GM21576 (cell line): ENCODE data around the gene PRCP.
"Not testable (repeated sequence)": the region's sequence is repeated elsewhere in the genome, so short reads cannot be mapped to it uniquely, and the experiment has no call there.

Experiments used
- ATAC-seq: cut with Tn5 transposase; IDR thresholded peaks from one replicate; pipeline ENCODE4 v1.9.1; 2021; ENCODE audit warnings: mild to moderate bottlenecking, moderate library complexity; ENCODE audit not compliant: unreplicated experiment

PRCP gene

DNA sequence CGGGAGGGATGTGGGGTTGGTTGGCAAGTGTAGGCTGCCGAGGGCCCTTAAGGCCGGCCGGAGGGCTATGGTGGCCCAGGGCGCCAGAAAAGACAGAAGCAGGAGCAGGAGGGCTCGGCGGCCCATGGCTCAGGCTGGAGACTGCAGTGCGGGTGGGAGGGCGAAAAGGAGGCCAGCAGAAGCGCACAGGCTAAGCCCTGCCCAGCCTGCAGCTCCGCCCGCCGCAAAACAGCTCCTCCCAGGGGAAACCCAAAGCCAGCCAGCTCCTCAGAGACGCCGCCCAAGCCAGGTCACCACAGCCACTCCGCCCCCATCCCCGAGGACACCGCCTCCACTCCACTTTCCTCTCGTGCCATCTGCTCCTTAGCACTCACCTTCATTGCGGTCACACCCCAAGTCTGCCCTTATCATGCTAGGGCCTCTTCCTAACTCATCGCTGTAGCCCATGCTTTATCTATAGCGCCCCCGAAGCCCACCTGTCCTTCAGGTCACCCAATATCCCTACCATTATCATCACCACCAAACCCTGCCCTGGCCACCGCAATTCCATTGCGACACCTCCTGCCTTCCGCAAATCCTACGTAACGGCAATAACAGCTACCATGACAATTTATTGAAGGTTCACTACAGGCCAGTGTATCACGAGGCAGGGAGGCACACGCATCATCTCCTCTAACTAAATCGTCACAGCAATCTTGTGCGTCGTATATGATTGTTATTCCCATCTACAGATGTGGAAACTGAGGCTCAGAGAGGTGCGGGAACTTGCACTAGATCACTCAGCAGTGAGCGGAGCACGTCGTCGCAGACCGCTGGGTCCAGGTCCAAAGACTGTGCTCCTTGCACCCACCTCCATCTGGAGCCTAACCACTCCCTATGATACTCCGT is at the start of gene PRCP:
Gene PRCP, minus strand, starts transcription at position 154 of the 888 bp plus-strand sequence. Its CDS starts 28 bp downstream, at position 126.
- peak; percentile 81 for ATAC-seq

DNA sequence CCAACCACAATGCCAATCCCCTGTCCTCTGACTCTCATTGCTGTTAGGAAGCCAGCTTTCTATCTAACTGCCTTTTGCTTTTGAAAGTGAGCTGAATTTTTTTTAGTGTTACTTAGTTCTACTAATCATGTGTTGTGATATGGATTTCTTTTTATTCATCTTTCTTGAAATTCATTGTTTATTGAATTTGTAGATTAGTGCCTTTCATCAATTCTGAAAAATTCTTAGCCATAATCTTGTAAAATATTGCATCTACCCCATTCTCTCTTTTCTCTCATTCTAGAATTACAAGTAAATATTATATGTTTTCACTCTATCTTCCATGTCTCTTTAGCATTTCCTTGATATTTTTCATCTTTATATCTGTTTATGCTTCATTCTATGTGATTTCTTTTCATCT is 49.1 kb upstream of the PRCP start:
- ATAC-seq, result no peak

DNA sequence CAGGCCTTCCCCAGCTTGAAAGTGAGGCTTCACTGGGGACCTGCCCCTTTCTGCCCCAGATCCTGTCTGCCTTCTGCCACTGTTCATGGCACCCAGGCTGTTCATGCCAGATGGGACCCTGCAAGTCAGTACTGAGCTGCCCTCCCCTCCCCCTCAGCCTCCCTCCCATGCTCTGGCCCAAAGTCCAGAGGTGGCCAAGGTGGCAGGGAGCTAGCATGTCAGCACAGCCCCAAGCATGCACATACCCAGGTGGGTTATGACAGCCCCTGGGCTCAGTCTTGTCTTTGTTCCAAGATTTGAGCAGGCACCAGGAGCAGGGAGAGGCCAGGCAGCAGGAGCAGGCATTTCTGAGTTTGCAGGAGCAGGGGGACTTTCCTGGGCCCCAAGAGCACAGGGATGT is 45.5 kb upstream of the PRCP start:
- no peak for ATAC-seq

DNA sequence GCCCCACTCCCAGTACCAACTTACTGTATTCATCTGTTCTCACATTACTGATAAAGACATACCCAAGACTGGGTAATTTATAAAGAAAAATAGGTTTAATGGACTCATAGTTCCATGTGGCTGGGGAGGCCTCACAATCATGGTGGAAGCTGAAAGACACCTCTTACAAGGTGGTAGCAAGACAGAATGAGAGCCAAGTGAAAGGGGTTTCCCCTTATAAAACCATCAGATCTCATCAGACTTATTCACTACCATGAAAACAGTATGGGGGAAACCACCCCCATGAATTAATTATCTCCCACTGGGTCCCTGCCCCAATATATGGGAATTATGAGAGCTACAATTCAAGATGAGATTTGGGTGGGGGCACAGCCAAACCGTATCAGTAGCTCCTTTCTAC is 44.8 kb upstream of the PRCP start:
- not testable (repeated sequence) for ATAC-seq

DNA sequence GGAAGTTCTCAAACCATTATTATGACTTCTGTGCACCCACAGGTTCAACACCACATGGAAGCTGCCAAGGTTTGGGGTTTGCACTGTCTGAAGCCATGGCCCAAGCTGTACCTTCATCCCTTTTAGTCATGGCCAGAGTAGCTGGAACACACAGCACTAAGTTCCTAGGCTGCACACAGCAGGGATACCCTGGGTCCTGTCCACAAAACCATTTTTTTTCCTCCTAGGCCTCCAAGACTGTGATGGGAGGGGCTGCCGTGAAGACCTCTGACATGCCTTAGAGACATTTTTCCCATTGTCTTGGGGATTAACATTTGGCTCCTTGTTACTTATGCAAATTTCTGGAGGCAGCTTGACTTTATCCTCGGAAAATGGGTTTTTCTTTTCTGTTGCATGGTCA is 44.0 kb upstream of the PRCP start:
- ATAC-seq, result no peak

DNA sequence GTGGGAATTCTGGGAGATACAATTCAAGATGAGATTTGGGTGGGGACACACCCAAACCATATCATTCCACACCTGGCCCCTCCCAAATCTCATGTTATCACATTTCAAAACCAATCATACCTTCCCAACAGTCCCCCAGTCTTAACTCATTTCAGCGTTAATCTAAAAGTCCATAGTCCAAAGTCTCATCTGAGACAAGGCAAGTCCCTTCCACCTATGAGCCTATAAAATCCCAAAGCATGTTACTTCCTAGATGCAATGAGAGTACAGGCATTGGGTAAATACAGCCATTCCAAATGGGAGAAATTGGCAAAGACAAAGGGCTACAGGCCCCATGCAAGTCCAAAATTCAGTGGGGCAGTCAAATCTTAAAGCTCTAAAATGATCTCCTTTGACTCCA is 43.2 kb upstream of the PRCP start:
- ATAC-seq, result not testable (repeated sequence)

DNA sequence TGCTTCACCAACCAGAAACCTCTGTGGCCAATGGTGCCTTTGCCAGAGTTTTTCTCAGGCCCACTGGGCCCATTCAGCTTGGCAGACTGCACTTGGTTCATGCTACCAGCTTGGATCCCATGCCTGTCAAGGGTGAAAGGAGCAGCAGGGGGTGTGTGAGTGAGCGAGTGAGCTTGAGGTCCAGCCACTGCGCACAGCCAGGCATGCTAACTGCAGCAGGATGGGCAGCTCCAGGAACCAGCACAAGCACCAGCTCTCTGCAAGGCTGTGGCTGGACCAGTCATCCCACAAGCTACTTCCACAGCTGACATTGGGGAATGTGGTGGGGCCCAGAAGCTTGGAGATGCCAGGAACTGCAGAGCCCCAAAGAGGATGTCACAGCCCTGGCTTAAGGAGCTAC is 42.1 kb upstream of the PRCP start:
- no peak for ATAC-seq

DNA sequence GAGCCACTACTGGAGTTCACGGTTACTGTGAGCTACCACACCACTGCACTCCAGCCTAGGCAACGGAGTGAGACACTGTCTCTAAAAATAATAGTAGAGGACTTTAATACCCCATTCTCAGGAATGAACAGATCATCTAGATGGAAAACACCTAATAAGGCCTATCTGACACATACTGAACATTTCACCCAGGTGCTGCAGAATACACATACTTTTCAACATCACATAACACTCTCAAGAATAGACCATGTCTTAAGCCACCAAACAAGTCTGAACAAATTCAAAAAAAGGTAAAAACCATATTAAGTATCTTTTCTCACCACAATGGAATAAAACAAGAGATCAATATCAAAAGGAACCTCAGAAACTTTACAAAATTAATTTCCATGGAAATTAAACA is 39.2 kb upstream of the PRCP start:
- no peak for ATAC-seq

DNA sequence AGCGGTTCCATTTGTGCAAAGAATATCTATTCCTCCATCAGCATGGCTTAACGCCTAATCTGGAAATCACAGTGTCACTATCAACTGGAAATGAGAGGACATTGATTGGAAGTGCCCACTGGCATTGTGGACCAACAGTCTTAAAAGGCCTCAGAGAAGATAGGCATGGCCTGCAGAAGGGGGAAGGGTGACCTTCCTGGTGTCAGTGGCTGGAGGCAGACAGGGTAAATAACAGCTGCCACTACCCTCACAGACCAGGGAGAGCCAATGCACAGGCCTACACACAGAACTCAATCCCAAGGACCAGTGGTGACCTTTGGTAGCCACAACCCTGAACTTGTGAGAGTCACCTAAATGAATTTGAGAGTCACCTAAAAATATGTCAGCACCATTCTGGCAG is 37.3 kb upstream of the PRCP start:
- ATAC-seq, result no peak

DNA sequence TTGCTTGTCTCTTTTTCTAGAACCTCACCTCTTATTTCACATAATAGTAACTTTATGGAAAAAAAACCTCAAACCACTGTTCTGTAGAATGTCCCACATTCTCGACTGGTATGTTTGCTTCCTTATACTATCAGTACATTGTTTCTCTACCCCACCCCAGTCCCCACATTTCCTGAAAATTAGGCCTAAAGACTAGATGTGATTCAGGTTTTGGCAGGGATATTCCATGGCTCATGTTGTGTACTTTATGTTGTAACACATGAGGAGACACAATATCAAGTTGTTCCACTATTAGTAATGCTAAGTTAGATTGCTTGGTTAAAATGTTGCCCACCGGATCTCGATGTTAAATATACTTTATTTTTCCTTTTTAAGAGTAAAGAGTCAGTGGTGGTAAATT is 36.0 kb upstream of the PRCP start:
- ATAC-seq, result no peak

DNA sequence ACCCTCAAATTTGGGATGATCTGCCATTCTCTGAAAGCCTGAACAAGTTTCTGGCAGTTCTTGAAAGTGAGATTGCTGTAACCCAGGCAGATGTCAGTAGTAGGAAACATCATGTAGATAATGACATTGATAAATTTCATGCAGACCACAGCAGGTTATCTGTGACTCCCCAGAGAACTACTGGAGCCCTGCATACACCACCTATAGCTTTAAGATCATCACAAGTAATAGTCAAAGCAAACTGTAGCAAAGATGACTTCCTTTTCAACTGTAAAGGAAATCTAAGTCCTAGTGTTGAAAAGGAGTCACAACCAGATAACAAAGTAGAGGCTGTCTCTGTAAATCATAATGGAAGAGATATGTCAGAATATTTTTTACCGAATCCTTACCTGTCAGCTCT is 32.3 kb upstream of the PRCP start:
- no peak for ATAC-seq

DNA sequence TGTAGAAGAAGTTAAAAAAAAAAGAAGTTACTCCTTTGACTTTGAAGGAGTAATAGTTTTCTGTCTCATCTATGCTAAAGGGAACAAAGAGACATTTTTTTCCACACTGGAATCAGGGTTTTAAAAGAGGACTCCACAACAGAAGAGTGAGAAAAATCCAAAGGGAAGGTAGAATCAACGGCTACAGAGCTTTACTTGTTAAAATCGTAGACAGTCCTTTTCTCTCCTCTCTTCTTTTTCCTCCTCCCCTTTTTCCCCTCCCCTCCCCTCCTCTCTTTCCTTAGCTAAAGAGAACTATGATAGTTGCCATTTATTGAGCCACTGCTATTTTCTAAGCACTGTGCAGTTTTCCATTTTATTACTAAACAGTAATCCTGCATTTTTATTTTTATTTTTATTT is 30.5 kb upstream of the PRCP start:
- ATAC-seq, result no peak

DNA sequence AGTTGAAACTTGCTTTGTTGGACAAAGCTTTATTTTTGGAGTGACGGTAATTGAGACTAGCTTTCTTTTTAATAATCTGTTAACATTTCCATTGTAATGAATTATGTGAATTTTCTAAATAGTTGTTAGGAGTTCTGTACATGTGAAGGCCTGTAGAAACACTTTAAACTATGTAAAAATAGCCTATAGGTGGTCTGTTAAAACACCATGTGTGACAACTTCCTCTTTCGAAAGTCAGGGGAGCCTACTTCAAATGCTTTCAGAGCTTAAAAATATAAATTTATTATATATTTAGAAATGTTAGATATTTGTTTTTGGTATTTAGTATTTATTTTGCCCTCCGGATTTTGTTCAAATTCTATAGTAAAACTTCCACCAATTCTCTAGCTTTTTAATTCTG is 30.0 kb upstream of the PRCP start:
- peak; percentile 43 for ATAC-seq

DNA sequence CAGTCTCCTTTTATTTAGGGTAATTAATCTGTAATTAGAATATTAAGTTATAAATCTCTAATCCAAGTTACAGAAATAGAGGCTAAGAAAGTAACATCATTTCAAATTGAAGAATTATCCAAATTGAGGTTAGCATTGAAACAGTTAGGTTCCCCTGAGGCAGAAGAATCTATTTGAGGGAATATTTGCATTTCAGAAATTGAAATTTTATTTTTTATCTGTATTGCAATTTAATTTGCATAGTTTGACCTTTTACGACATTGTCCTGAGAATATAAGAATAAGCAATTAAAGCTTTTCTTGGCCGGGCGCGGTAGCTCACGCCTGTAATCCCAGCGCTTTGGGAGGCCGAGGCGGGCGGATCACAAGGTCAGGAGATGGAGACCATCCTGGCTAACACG is 28.9 kb upstream of the PRCP start:
- ATAC-seq, result no peak

DNA sequence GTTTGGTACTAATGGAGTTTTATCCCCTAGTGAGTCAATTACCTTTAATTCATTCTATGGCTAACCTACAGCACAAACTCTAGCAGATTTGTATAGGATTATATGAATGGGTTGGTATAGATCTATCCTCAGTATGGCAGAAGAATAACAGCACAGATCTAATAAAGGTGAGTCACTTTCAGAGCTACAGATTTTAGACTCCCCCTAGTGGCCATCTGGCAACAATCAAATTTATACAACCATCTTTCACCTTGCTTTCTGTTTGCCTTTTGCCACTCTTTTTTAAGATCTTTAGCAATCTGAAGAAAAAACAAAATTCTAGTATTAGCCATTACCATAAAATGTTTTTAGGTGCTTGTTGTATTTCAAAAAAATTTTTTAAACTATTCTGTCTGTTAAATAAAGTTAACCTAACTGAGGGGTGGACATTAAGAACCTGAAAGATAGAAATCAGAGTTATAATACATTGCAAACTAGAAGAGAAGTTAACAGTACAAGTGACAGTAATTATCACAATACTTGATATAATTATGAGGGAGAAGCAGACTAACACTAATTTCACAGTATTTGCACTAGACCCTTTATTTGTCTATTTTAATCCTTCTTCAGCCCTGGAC is 27.1 kb upstream of the PRCP start:
- peak; percentile 69 for ATAC-seq

DNA sequence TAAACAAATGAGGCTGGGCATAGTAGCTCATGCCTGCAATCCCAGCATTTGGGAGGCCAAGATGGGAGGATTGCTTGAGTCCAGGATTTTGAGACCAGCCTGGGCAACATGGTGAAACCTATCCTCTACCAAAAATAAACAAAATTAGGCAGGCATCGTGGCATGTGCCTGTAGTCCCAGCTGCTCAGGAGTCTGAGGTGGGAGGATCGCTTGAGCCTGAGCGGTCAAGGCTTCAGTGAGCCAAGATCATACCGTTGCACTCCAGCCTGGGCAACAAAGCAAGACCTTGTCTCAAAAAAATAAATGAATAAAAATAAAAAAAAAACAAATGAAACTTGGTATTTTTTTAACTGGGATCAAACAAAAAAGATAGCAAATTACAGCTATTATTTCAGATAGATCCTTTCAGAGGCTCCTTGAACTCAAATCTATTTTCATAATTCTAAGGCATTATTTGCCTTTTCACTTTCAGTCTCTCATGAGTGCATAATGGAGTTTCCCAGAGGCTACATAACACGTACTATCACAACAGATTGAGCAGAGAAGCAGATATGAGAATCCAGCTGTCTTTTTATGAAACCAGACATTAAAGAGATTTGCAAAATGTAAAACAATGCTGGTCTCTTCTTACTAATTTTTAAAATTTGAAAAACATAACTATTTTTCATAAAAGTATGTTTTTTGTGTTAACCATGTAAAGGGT is 24.4 kb upstream of the PRCP start:
- no peak for ATAC-seq

DNA sequence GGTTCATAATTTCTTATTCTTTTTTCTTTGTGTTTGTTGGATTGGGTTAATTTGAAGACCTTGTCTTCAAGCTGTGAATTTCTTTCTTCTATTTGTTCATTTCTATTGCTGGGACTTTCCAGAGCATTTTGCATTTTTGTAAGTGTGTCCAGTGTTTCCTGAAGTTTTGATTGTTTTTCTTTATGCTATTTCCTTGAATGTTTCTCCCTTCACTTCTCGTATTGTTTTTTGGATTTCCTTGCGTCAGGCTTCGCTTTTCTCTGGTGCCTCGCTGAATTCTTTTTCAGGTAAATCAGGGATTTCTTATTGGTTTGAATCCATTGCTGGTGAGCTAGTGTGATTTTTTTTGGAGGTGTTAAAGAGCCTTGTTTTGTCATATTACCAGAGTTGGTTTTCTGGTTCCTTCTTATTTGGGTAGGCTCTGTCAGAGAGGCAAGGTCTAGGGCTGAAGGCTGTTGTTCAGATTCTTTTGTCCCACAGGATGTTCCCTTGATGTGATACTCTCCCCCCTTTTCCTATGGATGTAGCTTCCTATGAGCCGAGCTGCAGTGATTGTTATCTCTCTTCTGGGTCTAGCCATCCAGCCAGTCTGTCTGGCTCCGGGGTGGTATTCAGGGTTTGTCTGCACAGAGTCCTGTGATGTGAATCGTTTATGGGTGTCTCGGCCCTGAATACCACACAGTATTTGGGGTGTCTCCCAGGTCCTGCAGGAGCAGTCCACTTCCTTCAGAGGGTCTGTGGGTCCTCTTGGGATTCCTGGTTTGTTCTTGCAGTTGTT is 22.4 kb upstream of the PRCP start:
- ATAC-seq, result not testable (repeated sequence)

DNA sequence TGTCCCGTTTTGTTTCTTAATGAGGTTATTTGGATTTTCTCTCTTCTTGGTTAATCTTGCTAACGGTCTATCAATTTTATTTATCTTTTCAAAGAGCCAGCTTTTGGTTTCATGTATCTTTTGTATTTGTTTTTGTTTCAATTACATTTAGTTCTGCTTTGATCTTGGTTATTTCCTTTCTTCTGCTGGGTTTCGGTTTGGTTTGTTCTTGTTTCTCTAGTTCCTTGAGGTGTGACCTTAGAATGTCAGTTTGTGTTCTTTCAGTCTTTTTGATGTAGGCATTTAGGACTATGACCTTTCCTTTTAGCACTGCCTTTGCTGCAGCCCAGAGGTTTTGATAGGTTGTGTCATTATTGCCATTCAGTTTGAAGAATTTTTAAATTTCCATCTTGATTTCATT is 20.0 kb upstream of the PRCP start:
- ATAC-seq, result not testable (repeated sequence)

DNA sequence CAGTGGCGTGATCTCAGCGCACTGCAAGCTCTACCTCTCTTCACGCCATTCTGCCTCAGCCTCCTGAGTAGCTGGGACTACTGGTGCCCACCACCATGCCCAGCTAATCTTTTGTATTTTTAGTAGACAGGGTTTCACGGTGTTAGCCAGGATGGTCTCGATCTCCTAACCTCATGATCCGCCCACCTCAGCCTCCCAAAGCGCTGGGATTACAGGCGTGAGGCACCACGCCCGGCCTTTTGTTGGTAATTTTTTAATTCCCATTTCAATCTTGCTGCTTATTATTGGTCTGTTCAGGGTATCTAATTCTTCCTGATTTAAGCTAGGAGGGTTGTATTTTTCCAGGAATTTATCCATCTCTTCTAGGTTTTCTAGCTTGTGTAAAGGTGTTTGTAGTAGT is 19.6 kb upstream of the PRCP start:
- ATAC-seq, result not testable (repeated sequence)

DNA sequence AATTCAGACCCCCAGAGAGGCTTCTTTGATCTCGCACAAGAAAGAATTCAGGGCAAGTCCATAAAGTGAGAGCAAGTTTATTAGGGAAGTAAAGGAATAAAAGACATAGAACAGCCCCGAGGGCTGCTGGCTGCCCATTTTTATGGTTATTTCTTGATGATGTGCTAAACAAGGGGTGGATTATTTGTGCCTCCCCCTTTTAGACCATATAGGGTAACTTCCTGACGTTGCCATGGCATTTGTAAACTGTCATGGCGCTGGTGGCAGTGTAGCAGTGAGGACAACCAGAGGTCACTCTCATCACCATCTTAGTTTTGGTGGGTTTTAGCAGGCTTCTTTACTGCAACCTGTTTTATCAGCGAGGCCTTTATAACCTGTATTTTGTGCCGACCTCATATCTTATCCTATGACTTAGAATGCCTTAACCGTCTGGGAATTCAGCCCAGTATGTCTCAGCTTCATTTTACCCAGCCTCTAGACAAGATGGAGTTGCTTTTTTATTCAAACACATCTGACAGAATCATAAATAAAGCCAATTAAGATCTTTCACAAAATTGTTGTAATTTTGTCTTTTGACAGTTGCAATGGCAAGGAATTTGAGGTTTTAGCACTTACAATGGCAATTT is 8.9 kb upstream of the PRCP start:
- ATAC-seq, result no peak

DNA sequence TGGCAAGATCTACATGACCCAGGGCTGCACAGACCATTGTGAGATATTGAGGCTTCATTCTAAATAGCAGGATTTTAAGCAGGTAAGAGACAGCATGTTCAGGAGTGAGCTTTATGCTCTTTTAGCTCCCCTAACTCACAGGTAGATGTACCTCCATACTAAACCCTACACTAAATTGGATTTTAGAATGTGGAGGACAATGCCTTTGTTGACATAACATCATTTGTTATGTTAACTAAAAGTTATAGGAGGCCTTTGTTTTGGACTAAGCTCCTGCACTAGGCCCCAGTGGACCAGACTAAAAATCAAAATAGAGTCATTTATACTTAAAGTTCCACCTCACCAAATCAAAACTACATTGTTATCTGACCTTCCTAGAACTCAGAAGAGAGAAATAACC is 8.1 kb upstream of the PRCP start:
- ATAC-seq, result no peak
